ENCODE measurements around the gene ASPDH. TPM values are rescaled to one million over a fixed set of nuclear protein-coding genes. Genes with fewer than 3 reads are reported as not detected.

ASPDH gene
- total RNA-seq, 1 donor from 2014 or later = not detected

- H3K4me3 Mint-ChIP-seq (ENCODE audit: unreplicated experiment) = no peak overlapping the region
- H3K79me2 ChIP-seq (ENCODE audit: insufficient read depth, low read length) = peaks cover 9% of the 10 kb centered on the region
- H3K36me3 Mint-ChIP-seq (ENCODE audit: low read depth, unreplicated experiment) = no peaks in the 10 kb centered on the region
- TF ChIP-seq CTCF (IDR thresholded peaks at IDR 0.05; ENCODE audit: insufficient read depth, low read depth, low read length) (no peak), EZH2 (IDR thresholded peaks at IDR 0.05; ENCODE audit: insufficient read depth, low read length) (no peak)
- no peak overlapping the region for H2AFZ ChIP-seq (ENCODE audit: low read depth, low read length)
- H3K27ac Mint-ChIP-seq (ENCODE audit: unreplicated experiment) = no peak overlapping the region
- no peaks in the 10 kb centered on the region for H3K4me1 Mint-ChIP-seq (ENCODE audit: low read depth, unreplicated experiment)
- FAIRE-seq (no peak), DNase-seq (ENCODE audit: low read depth) (no peak)
- H3K4me1 ChIP-seq (ENCODE audit: insufficient read depth, low read length) = peaks cover 4% of the 10 kb centered on the region
- no peaks in the 10 kb centered on the region for H3K27me3 Mint-ChIP-seq (ENCODE audit: low read depth, unreplicated experiment)
- H3K4me2 ChIP-seq (ENCODE audit: low read length) = no peak overlapping the region
- H3K9me3 Mint-ChIP-seq (ENCODE audit: unreplicated experiment) = peaks cover 23% of the 10 kb centered on the region
- H3K27me3 ChIP-seq (ENCODE audit: insufficient read depth, low read length) = no peaks in the 10 kb centered on the region
- H3K4me3 ChIP-seq (ENCODE audit: insufficient read depth, low read depth, low read length) = no peak overlapping the region
- no peaks in the 10 kb centered on the region for H3K36me3 ChIP-seq (ENCODE audit: insufficient read depth, low read length)
- no peaks in the 10 kb centered on the region for H4K20me1 ChIP-seq (ENCODE audit: insufficient read depth, low read length)
- no peak overlapping the region for H3K9ac ChIP-seq (ENCODE audit: low read length)
- H3K9me3 ChIP-seq (ENCODE audit: insufficient read depth, low read depth, low read length) = no peaks in the 10 kb centered on the region
- no peak overlapping the region for H3K27ac ChIP-seq (ENCODE audit: low read depth, low read length)
Observed at GRCh38 chr19:50506700-50507099, 7.0 kb downstream of the ASPDH start.

- no peaks in the 10 kb centered on the region for H3K27me3 Mint-ChIP-seq (ENCODE audit: low read depth, unreplicated experiment)
- H3K9ac ChIP-seq (ENCODE audit: low read length) = no peak overlapping the region
- H2AFZ ChIP-seq (ENCODE audit: low read depth, low read length) = no peak overlapping the region
- FAIRE-seq = no peak
- DNase-seq (ENCODE audit: low read depth) = no peak
- no peaks in the 10 kb centered on the region for H3K36me3 Mint-ChIP-seq (ENCODE audit: low read depth, unreplicated experiment)
- H3K36me3 ChIP-seq (ENCODE audit: insufficient read depth, low read length) = no peaks in the 10 kb centered on the region
- H3K4me3 Mint-ChIP-seq (ENCODE audit: unreplicated experiment) = no peak overlapping the region
- H3K4me1 Mint-ChIP-seq (ENCODE audit: low read depth, unreplicated experiment) = no peaks in the 10 kb centered on the region
- no peak for TF ChIP-seq CTCF (IDR thresholded peaks at IDR 0.05; ENCODE audit: insufficient read depth, low read depth, low read length)
- no peak for TF ChIP-seq EZH2 (IDR thresholded peaks at IDR 0.05; ENCODE audit: insufficient read depth, low read length)
- H3K27ac ChIP-seq (ENCODE audit: low read depth, low read length) = no peak overlapping the region
- H4K20me1 ChIP-seq (ENCODE audit: insufficient read depth, low read length) = no peaks in the 10 kb centered on the region
- H3K4me3 ChIP-seq (ENCODE audit: insufficient read depth, low read depth, low read length) = no peak overlapping the region
- H3K79me2 ChIP-seq (ENCODE audit: insufficient read depth, low read length) = peaks cover 9% of the 10 kb centered on the region
- peaks cover 21% of the 10 kb centered on the region for H3K9me3 Mint-ChIP-seq (ENCODE audit: unreplicated experiment)
- H3K27ac Mint-ChIP-seq (ENCODE audit: unreplicated experiment) = no peak overlapping the region
- H3K4me2 ChIP-seq (ENCODE audit: low read length) = no peak overlapping the region
- H3K4me1 ChIP-seq (ENCODE audit: insufficient read depth, low read length) = peaks cover 4% of the 10 kb centered on the region
- H3K9me3 ChIP-seq (ENCODE audit: insufficient read depth, low read depth, low read length) = no peaks in the 10 kb centered on the region
- H3K27me3 ChIP-seq (ENCODE audit: insufficient read depth, low read length) = no peaks in the 10 kb centered on the region
Observed at GRCh38 chr19:50505856-50506611, 7.7 kb downstream of the ASPDH start.

All from astrocyte (in vitro differentiated cells and primary cell).